SKM-1 treated with dmso at 0.1 percent for 144 hours (cell line): ENCODE measurements around the gene VPS51.
"Not testable (repeated sequence)": the region's sequence is repeated elsewhere in the genome, so short reads cannot be mapped to it uniquely, and the experiment has no call there.

ENCODE experiments used
- DNase-seq: peaks from one replicate; lab custom pipeline; 2025; ENCODE audit not compliant: unreplicated experiment; lab: John Stamatoyannopoulos, UW

VPS51 gene

DNA sequence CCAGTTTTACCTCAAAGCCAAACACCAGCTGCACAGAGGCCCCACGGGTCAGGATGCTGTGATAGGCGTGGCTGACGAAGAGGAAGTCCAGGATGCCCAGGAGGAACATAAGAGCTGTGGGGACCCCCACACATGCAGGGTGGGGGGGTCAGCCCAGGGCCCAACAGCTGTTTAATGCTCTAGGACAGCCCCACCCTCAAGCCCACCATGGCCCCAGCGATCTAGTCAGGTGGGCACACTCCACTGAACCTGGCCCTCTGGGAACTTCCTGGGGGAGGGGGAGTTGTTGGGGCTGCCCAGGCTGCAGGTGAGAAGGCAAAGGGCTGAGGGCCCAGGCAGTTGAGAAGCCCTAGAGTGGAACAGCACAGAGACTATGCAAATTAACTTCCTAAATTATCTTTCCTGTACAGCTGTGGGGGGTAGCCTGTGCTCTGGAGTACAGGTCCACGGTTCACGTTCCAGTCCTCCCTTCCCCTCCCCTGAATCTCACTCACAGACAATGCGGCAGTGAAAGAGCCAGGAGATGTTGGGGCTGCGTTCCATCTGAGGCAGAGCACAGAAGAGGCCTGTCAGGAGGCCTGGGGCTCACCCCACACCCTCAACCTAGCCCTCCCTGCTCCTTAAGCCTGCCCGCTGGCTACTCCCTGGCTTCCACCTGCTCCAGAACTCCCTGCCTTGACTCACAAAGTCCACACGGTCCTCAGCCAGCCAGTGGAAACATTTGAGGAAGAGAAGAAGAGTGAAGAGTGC is 36.4 kb downstream of the VPS51 start:
- DNase-seq: no peak

GRCh38 chr11:65132988-65133700 is 37.1 kb downstream of the VPS51 start:
- peak; percentile 54 for DNase-seq

- no peak for DNase-seq
Observed at GRCh38 chr11:65133724-65134123, 37.7 kb downstream of the VPS51 start.

DNA sequence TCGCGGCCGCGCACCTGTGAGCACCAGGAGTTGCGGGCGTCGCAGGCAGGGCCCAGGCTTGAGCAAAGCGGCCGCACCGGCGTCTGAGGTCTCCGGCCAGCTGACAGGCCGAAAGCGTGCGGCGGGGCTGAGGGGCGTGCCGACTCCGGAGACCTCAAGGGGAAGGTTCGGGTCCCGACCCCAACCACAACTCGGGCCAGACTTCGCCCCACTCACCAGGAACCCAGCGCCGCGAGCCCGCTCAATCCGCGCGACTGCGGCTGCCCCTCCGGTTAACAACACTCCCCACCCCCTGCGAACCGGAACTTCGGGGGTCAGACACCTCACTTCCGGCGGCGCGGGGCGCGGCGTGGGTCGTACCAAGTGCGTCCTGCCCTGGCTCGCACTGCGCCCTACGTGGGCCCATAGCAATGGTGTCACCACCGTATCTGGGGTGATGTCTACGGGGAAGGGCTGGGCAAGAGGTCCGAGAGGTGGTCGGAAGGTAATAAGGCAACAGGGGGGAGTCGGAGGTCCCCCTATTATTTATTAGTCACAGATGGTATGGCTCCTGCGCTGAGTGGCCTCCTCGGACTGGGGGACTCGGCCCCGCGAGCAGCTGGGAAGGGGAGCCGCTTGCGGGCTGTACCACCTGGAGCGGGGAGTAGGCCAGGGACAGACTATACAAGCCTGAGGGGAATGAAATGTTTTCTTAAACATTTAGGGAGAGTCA is 38.4 kb downstream of the VPS51 start, which contains the start of gene SYVN1:
SYVN1 (minus strand) TSS at position 280 of the 712 bp plus-strand sequence. CDS start 918 bp downstream, outside the sequence.
- DNase-seq: peak; percentile 89

- peak; percentile 96 for DNase-seq
Observed at GRCh38 chr11:65134952-65135632, 39.1 kb downstream of the VPS51 start.

- DNase-seq: no peak
Observed at GRCh38 chr11:65135633-65136145, 39.7 kb downstream of the VPS51 start.

DNA sequence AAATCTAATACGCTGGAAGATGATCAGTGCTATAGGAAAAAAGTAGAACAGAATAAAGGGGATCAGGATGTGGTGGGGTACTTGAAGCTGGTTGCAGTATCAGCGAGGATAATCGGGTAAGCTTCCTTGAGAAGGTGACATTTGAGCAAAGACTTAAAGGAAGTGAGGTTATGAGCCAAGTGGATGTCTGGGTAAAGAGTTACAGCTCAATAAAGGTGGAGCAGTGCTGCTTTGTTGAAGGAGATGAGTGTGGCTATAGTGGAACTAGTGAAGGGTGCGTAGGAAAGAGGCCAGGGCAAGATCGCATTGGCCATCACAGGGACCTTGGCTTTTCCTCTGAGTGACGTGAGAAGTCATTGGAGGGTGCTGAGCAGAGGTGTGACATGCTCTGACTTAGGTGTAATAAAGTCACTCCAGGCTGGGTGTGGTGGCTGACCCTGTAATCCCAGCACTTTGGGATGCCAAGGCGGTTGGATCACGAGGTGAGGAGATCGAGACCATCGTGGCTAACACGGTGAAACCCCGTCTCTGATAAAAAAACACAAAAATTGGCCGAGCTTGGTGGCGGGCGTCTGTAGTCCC is 40.6 kb downstream of the VPS51 start:
- no peak for DNase-seq

- no peak for DNase-seq
Observed at GRCh38 chr11:65141896-65142494, 46.0 kb downstream of the VPS51 start.

GRCh38 chr11:65147352-65148075 is 51.5 kb downstream of the VPS51 start:
- no peak for DNase-seq

GRCh38 chr11:65148657-65149056 is 52.6 kb downstream of the VPS51 start:
- no peak for DNase-seq

GRCh38 chr11:65150131-65150508 is 54.1 kb downstream of the VPS51 start:
- DNase-seq: not testable (repeated sequence)

DNA sequence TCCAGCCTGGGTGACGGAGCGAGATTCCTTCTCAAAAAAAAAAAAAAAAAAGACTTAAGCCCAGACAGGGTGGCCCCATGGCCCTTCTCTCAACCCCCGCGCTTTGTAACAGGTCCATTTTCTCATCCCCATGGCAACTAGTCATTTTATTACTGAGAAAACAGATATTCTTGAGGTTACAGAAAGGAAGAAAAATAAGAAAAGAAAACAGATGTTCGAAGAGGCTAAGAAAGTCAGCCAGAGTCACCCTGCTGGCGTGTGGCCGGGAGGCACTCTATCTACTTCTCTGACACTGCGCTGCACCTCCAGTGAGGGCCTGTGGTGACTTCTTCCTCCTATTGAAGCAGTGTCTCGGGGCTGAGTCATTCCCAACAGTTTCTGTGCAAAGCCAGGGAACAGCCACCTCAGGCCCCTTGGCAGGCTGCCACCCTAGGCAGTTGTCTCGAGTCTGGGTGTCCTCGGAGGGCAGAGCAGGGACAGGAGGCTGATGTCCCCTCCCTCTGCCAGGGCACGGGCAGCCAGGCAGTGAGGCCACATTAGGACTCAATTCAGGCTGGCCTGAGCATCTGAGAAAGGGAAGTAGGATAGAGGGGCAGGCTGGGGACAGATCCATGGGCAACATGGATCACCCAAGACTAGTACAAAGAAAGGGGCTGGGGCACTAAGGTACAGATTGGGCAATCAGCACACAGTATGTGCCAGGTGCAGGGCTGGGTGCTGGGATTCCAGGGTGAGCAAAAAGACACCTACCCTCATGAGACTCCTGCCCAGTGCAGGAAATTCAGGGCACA is 54.7 kb downstream of the VPS51 start:
- peak; percentile 87 for DNase-seq

DNA sequence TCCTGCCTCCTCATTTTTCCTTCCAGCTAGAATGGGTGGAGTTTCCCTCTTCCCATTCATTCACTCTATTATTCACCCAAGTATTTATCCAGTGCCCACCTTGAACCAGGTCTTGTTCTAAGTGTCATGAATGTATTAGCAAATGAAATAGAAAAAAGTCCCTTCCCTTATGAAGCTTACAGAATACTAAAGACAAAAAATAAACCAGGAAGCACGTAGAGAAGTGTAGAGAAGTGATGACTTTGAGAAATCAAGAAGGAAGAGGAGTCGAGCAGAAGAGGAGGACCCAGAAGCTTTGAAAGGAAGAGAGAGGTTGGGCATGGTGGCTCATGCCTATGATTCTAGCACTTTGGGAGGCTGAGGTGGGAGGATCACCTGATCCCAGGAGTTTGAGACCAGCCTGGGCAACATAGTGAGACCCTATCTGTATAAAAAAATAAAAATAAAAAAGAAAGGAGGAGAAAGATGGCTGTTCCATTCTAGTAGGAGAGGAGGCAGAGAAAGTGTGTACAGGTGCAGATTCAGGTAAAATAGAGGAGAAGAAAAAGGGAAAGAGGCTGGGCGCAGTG is 55.4 kb downstream of the VPS51 start:
- DNase-seq: no peak

DNA sequence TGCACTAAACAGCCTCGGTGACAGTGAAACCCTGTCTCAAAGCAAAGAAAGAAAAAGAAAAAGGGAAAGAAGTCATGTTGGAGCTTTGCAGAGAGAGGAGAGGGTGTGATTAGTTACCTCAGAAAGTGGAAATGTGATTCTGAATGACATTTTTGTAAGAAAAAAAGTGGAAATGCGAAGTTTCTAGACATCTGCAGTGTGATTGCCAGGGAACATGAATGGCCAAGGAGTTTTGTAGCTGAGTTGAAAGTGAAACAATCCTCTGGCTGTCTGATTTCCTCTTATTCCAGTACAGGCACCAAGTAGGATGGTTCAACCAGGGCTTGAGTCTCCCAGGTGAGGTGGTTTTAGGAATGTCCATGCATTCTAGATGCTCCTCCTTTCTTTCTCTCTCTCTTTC is 56.1 kb downstream of the VPS51 start:
- DNase-seq: no peak

- DNase-seq: no peak
Observed at GRCh38 chr11:65156256-65156655, 60.2 kb downstream of the VPS51 start.

GRCh38 chr11:65156926-65157325 is 60.9 kb downstream of the VPS51 start:
- no peak for DNase-seq

GRCh38 chr11:65157336-65157735 is 61.3 kb downstream of the VPS51 start:
- DNase-seq: no peak

DNA sequence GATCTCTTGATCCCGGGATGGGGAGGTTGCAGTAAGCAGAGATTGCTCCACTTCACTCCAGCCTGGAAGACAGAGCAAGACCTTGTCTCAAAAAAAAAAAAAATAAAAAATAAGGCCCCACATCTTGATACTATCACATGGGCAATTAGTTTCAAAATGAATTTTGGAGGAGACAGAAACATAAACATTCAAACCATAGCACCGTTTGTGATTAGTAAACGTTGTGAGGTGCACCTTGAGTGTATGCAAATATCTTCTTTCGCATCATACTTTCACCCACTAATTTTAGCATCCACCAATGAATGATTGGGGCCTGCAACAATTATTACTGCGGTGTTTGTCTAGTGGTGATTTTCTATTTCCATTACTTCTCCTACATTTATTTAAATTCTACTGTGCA is 63.0 kb downstream of the VPS51 start:
- no peak for DNase-seq
